Measurements from ENCODE around the gene MYH14. TPM values are rescaled to one million over a fixed set of nuclear protein-coding genes. Genes with fewer than 3 reads are reported as not detected.

MYH14 gene
- total RNA-seq, 2 donors from 2014 or later, result not detected

DNA sequence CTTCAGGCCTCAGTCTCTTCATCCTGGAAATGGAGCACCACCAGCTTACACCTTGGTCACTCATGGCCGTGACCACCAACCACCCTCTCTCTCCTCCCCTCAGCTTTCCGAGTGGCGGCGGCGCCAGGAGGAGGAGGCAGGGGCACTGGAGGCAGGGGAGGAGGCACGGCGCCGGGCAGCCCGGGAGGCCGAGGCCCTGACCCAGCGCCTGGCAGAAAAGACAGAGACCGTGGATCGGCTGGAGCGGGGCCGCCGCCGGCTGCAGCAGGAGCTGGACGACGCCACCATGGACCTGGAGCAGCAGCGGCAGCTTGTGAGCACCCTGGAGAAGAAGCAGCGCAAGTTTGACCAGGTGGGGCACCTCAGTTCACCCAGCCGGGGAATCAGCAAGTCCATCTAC is 78.1 kb downstream of the MYH14 start:
- ATAC-seq (no peak), DNase-seq (ENCODE audit: low spot score) (no peak)
- peaks cover 0 to 12% of the 10 kb centered on the region in 2 donors for H3K27me3 Mint-ChIP-seq
- no peak overlapping the region for H3K27ac Mint-ChIP-seq
- H3K36me3 Mint-ChIP-seq, result peaks cover 7% of the 10 kb centered on the region
- H3K4me3 Mint-ChIP-seq, result no peak overlapping the region
- H3K4me1 Mint-ChIP-seq (ENCODE audit: low read depth in 2 of 2), result no peaks in the 10 kb centered on the region
- H3K9me3 Mint-ChIP-seq, result peaks cover 4% of the 10 kb centered on the region

DNA sequence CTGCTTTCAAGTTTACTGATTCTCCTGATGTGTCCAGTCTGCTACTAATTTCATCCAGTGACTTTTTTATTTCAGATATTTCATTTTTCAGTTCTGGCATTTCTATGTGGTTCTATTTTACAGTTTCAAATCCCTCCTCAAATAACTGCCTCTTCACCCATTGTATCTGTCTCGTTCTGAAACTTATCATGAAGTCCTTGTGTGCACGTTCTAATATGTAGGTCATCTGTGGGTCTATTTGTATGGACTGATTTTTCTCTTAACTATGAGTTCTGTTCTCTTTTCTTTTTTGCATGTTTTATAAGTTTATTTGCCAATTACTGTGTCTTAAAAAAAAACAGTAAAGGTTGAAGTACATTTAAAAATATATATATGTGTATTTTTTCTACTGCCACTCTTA is 82.4 kb downstream of the MYH14 start:
- H3K4me3 Mint-ChIP-seq, result no peak overlapping the region
- H3K4me1 Mint-ChIP-seq (ENCODE audit: low read depth in 2 of 2), result no peaks in the 10 kb centered on the region
- ATAC-seq, result no peak
- H3K36me3 Mint-ChIP-seq, result peaks cover 7% of the 10 kb centered on the region
- no peak for DNase-seq (ENCODE audit: low spot score)
- peaks cover 6% of the 10 kb centered on the region for H3K9me3 Mint-ChIP-seq
- peaks cover 17 to 42% of the 10 kb centered on the region in 2 donors for H3K27me3 Mint-ChIP-seq
- H3K27ac Mint-ChIP-seq, result no peak overlapping the region

DNA sequence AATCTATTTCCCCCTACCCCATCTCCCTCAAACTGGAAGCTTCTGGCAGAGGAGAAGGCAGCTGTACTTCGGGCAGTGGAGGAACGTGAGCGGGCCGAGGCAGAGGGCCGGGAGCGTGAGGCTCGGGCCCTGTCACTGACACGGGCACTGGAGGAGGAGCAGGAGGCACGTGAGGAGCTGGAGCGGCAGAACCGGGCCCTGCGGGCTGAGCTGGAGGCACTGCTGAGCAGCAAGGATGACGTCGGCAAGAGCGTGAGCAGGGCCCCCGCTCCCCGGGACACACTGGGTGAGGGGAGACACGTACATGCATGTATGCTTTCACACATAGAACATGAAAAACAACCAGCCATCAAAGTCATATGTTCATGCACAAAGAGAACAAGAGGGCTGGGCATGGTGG is 83.0 kb downstream of the MYH14 start:
- Mint-ChIP-seq H3K36me3 (peaks cover 7% of the 10 kb centered on the region), H3K27me3 (peaks cover 17 to 42% of the 10 kb centered on the region in 2 donors), H3K9me3 (peaks cover 6% of the 10 kb centered on the region), H3K27ac (no peak overlapping the region), H3K4me1 (ENCODE audit: low read depth in 2 of 2) (no peaks in the 10 kb centered on the region), H3K4me3 (no peak overlapping the region)
- DNase-seq (ENCODE audit: low spot score), result no peak
- ATAC-seq, result no peak

DNA sequence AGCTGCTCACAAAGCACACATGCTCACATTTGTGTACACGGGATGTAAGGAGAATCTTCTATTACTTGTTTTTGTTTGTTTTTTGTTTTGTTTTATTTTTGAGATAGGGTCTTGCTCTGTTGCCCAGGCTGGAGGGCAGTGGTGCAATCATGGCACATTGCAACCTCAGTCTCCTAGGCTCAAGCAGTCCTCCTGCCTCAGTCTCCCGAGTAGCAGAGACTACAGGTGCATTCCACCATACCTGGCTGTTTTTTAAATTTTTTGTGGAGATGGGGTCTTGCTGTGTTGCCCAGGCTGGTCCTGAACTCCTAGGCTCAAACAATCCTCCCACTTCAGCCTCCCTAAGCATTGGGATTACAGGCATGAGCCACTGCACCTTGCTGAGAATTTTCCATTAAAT is 83.9 kb downstream of the MYH14 start:
- ATAC-seq (no peak), DNase-seq (ENCODE audit: low spot score) (no peak)
- no peak overlapping the region for H3K27ac Mint-ChIP-seq
- peaks cover 7% of the 10 kb centered on the region for H3K36me3 Mint-ChIP-seq
- H3K4me3 Mint-ChIP-seq, result no peak overlapping the region
- H3K27me3 Mint-ChIP-seq, result peaks cover 17 to 42% of the 10 kb centered on the region in 2 donors
- H3K4me1 Mint-ChIP-seq (ENCODE audit: low read depth in 2 of 2), result no peaks in the 10 kb centered on the region
- peaks cover 6% of the 10 kb centered on the region for H3K9me3 Mint-ChIP-seq

DNA sequence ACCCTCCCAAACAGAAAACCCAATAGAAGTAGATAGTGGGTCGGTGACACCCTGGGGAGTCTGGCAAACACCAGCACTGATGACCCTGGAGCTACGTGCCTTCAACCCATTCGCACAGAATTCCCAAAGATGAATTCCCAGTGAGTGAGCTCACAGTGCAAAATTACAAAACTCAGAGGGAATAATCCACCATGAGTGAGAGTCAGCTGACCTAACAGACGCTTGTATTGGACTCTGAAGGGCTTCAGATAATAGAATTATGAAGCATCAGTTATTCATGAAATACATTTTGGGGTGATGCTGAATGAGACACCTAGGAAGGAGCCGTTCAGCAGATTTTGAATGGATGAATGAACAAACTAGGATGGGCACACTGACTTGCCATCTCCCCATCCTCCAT is 85.5 kb downstream of the MYH14 start:
- no peak for DNase-seq (ENCODE audit: low spot score)
- no peak for ATAC-seq
- no peaks in the 10 kb centered on the region for H3K4me1 Mint-ChIP-seq (ENCODE audit: low read depth in 2 of 2)
- H3K27ac Mint-ChIP-seq, result no peak overlapping the region
- H3K4me3 Mint-ChIP-seq, result no peak overlapping the region
- H3K36me3 Mint-ChIP-seq, result peaks cover 7% of the 10 kb centered on the region
- peaks cover 21 to 36% of the 10 kb centered on the region in 2 donors for H3K27me3 Mint-ChIP-seq
- H3K9me3 Mint-ChIP-seq, result peaks cover 6% of the 10 kb centered on the region

DNA sequence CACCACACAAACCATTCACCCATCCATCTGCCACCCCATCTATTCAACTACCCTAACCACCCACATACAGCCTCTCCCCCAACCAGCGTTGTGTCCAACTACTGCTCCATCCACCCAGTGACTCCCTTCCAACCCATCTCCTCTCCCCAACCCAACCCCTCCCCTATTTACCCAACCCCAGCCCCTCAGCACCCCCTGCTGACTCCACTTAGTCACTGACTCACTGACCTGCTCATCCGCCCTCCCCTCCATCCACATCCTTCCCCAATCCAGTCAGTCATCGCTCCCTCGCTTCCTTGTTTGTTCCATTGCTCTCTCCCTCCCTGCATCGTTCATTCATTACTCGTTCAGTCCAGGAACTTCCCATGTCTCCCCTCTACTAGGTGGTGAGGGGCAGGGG is 86.6 kb downstream of the MYH14 start:
- ATAC-seq (no peak), DNase-seq (ENCODE audit: low spot score) (no peak)
- Mint-ChIP-seq H3K36me3 (peaks cover 7% of the 10 kb centered on the region), H3K9me3 (peaks cover 6% of the 10 kb centered on the region), H3K27me3 (peaks cover 23 to 36% of the 10 kb centered on the region in 2 donors), H3K27ac (no peak overlapping the region), H3K4me3 (no peak overlapping the region), H3K4me1 (ENCODE audit: low read depth in 2 of 2) (no peaks in the 10 kb centered on the region)

DNA sequence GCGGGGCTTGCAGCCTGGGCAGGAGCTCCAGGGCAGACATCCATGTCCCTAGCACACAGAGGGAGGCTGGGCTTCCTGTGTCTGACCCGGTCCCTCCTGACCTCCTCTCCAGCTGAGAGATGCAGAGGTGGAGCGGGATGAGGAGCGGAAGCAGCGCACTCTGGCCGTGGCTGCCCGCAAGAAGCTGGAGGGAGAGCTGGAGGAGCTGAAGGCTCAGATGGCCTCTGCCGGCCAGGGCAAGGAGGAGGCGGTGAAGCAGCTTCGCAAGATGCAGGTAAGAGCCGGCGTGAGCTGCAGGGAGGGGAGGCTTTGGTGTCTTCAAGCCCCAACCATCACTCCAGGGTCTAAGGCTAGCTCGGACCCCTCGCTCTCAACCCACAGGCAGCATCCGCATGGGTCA is 87.4 kb downstream of the MYH14 start:
- Mint-ChIP-seq H3K9me3 (peaks cover 4% of the 10 kb centered on the region), H3K27me3 (peaks cover 23 to 33% of the 10 kb centered on the region in 2 donors), H3K4me1 (ENCODE audit: low read depth in 2 of 2) (no peaks in the 10 kb centered on the region), H3K36me3 (peaks cover 5% of the 10 kb centered on the region), H3K4me3 (no peak overlapping the region), H3K27ac (no peak overlapping the region)
- no peak for DNase-seq (ENCODE audit: low spot score)
- peak in 1 of 2 donors; percentile 41 for ATAC-seq

DNA sequence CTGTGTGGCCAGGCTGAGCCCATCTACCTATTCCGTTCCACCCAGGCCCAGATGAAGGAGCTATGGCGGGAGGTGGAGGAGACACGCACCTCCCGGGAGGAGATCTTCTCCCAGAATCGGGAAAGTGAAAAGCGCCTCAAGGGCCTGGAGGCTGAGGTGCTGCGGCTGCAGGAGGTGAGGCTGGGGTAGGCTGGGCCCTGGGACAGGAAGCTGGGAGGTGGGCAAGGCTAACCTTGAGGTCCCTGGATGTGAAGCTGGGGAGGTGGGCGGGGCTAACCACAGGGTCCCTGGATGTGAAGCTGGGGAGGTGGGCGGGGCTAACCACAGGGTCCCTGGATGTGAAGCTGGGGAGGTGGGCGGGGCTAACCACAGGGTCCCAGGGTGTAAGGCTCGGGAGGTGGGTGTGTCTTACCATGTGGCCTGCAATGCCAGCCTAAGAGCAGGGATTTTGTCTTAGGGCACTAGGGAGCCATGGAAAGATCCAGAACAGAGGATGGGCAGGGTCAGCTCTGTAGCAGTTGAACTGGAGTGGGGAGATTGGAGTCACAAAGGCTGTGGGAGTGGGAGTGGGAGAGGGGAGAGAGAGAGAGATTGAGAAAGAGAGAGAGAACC is 88.9 kb downstream of the MYH14 start:
- Mint-ChIP-seq H3K27me3 (peaks cover 26 to 30% of the 10 kb centered on the region in 2 donors), H3K36me3 (no peaks in the 10 kb centered on the region), H3K9me3 (peaks cover 2% of the 10 kb centered on the region), H3K27ac (no peak overlapping the region), H3K4me1 (ENCODE audit: low read depth in 2 of 2) (no peaks in the 10 kb centered on the region), H3K4me3 (no peak overlapping the region)
- no peak for DNase-seq (ENCODE audit: low spot score)
- no peak for ATAC-seq

DNA sequence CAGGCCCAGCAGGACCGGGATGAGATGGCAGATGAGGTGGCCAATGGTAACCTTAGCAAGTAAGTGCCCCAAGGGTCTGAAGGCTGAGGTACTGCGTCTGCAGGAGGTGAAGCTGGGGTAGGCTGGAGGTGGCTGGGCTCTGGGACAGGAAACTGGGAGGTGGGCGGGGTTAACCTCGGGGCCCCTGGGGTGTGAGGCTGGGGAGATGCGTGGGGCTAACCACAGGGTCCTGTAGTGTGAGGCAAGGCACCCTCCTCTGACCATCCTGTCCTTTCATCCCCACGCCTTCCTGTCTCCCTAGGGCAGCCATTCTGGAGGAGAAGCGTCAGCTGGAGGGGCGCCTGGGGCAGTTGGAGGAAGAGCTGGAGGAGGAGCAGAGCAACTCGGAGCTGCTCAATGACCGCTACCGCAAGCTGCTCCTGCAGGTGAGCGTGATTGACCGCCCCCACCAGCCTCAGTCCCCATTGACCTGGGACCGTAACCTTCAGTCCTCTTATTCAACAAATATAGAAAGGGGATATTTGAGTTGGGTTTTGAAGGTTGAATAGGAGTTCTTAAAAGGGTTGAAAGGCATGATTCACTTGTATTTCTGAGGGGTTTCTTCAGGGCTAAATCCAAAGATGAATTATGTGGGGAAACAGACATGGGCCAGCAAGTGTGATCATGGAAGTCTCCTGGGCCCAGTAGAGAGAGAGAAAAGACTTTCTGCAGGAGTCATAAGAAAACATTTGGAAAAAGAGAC is 90.0 kb downstream of the MYH14 start:
- Mint-ChIP-seq H3K27me3 (peaks cover 19 to 22% of the 10 kb centered on the region in 2 donors), H3K36me3 (no peaks in the 10 kb centered on the region), H3K4me1 (ENCODE audit: low read depth in 2 of 2) (no peaks in the 10 kb centered on the region), H3K4me3 (no peak overlapping the region), H3K9me3 (peaks cover 2% of the 10 kb centered on the region), H3K27ac (no peak overlapping the region)
- ATAC-seq, result no peak
- no peak for DNase-seq (ENCODE audit: low spot score)

DNA sequence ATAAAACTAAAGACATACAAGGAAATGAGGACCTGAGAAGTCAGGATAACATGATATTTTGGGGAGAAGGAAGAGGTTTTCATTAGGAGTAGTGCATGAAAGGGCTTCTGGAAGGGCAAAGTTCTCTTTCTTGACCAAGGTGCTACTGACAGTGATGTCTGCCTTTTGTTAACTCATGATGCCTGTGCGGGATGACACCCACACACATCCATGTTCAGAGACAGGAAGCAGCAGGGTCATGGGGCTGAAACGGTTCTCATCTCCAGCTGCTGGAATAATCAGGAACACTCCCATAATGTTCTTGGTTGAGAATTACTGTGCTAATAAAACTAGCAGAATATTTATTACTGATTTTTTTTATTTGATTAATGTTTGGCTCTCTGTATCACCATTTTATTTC is 96.6 kb downstream of the MYH14 start:
- H3K9me3 Mint-ChIP-seq, result no peaks in the 10 kb centered on the region
- DNase-seq (ENCODE audit: low spot score), result no peak
- H3K36me3 Mint-ChIP-seq, result no peaks in the 10 kb centered on the region
- H3K4me1 Mint-ChIP-seq (ENCODE audit: low read depth in 2 of 2), result no peaks in the 10 kb centered on the region
- no peak overlapping the region for H3K4me3 Mint-ChIP-seq
- H3K27ac Mint-ChIP-seq, result no peak overlapping the region
- H3K27me3 Mint-ChIP-seq, result peaks cover 13 to 23% of the 10 kb centered on the region in 2 donors
- no peak for ATAC-seq

DNA sequence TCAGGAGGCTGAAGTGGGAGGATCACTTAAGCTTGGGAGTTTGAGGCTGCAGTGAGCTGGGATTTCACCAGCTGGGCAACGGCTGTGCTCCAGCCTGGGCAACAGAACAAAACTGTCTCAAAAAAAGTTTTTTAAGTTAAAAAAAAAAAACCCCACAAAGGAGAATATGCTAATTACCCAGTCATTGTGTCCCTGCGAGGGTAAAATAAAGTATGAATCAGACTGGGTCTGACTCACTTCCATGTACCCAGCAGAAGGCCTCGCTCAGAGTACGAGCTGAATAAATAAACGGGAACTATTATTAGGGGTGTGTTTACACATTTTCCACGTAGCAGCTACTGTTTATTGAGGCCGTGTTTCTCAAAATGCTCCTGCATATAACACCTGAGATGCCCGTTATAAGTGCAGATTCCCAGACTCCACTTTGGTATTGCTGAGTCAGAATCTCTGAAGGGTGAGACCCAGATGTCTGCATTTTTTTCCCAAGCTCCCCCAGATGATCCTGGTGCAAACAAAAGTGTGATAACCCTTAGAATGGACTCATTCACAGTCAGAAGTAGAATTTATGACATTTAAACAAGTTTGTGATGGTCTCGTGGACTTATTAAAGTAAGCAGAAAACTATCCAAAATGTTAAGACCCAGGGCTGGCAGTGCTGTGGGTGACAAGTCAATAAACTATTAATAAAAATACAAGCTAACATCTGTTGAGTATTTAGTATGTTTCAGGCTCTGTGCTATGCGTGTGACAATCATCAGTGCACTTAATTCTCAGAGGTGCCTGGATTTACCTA is 97.6 kb downstream of the MYH14 start:
- no peaks in the 10 kb centered on the region for H3K4me1 Mint-ChIP-seq (ENCODE audit: low read depth in 2 of 2)
- H3K4me3 Mint-ChIP-seq, result no peak overlapping the region
- no peaks in the 10 kb centered on the region for H3K36me3 Mint-ChIP-seq
- no peaks in the 10 kb centered on the region for H3K9me3 Mint-ChIP-seq
- no peak overlapping the region for H3K27ac Mint-ChIP-seq
- peak in 1 of 2 donors; percentile 85 for ATAC-seq
- H3K27me3 Mint-ChIP-seq, result peaks cover 16 to 27% of the 10 kb centered on the region in 2 donors
- no peak for DNase-seq (ENCODE audit: low spot score)

DNA sequence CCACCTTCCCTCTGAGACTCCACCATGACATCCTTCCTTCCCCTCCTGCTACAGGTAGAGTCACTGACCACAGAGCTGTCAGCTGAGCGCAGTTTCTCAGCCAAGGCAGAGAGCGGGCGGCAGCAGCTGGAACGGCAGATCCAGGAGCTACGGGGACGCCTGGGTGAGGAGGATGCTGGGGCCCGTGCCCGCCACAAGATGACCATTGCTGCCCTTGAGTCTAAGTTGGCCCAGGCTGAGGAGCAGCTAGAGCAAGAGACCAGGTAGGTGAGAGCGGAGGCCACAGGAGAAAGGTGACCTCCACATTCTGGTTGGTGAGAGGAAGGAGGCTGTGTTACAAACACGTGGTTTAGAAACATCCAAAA is 98.2 kb downstream of the MYH14 start:
- no peak overlapping the region for H3K27ac Mint-ChIP-seq
- peaks cover 13 to 32% of the 10 kb centered on the region in 2 donors for H3K27me3 Mint-ChIP-seq
- ATAC-seq (peak in 1 of 2 donors; percentile 14), DNase-seq (ENCODE audit: low spot score) (no peak)
- H3K4me1 Mint-ChIP-seq (ENCODE audit: low read depth in 2 of 2), result no peaks in the 10 kb centered on the region
- H3K36me3 Mint-ChIP-seq, result no peaks in the 10 kb centered on the region
- H3K9me3 Mint-ChIP-seq, result no peaks in the 10 kb centered on the region
- no peak overlapping the region for H3K4me3 Mint-ChIP-seq

DNA sequence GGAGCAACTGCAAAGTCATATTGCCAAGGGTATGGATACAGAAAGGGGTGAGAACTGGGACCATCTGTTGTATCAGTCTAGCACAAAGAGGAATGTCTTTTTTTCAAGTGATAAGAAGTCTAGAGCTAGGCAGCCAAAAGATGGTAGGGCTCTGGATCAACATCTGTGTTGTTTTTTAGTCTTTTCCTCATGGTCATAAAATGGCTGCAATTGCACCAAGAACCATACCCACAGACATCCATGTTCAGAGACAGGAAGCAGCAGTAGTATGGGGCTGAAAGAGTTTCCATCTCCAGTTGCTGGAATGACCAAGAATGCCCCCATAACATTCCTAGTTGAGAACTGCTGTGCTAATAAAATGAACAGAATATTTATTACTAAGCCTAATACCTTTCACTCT is 100.1 kb downstream of the MYH14 start:
- Mint-ChIP-seq H3K27me3 (peaks cover 20 to 50% of the 10 kb centered on the region in 2 donors), H3K9me3 (no peaks in the 10 kb centered on the region), H3K4me1 (ENCODE audit: low read depth in 2 of 2) (no peaks in the 10 kb centered on the region), H3K36me3 (no peaks in the 10 kb centered on the region), H3K4me3 (no peak overlapping the region), H3K27ac (no peak overlapping the region)
- ATAC-seq (no peak), DNase-seq (ENCODE audit: low spot score) (no peak)

DNA sequence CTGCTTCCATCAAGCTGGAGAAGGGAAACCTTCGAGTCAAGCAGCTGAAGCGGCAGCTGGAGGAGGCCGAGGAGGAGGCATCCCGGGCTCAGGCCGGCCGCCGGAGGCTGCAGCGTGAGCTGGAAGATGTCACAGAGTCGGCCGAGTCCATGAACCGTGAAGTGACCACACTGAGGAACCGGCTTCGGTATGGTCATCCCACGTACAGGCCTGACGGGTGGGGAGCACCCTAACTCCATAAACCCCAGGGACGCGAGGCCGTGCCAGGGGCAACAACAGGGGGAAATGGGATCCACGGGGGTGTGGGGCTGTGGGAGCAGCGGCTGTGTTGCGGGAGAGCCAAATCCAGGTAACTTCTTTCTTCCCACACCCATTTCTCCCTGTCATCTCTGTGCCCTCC is 105.6 kb downstream of the MYH14 start:
- no peak overlapping the region for H3K27ac Mint-ChIP-seq
- no peaks in the 10 kb centered on the region for H3K9me3 Mint-ChIP-seq
- H3K36me3 Mint-ChIP-seq, result no peaks in the 10 kb centered on the region
- peaks cover 0 to 4% of the 10 kb centered on the region in 2 donors for H3K4me1 Mint-ChIP-seq (ENCODE audit: low read depth in 2 of 2)
- no peak overlapping the region for H3K4me3 Mint-ChIP-seq
- H3K27me3 Mint-ChIP-seq, result peaks cover 42 to 69% of the 10 kb centered on the region in 2 donors
- DNase-seq (ENCODE audit: low spot score) (no peak), ATAC-seq (no peak)
